Loucy (cell line): ENCODE data around the gene TEP1.
"Not testable (repeated sequence)": the region's sequence is repeated elsewhere in the genome, so short reads cannot be mapped to it uniquely, and the experiment has no call there.

Experiments
- H2AFZ ChIP-seq: fragments of 200-600 bp; sonication (generic); 2 replicates; pipeline ENCODE4 v1.6.0; 2016; ENCODE audit warnings: antibody characterized with exemption, mild to moderate bottlenecking, low read length, moderate library complexity
- H3F3A ChIP-seq: fragments of 200-600 bp; 2 replicates; pipeline ENCODE4 v1.6.0; 2016; ENCODE audit warnings: antibody characterized with exemption, low read depth, mild to moderate bottlenecking
- H3K27me3 ChIP-seq: fragments of 200-600 bp; sonication (generic); 2 replicates; pipeline ENCODE4 v1.6.1; 2014; ENCODE audit warnings: low read length, mild to moderate bottlenecking; ENCODE audit not compliant: insufficient read depth, poor library complexity, severe bottlenecking
- H3K36me3 ChIP-seq: fragments of 200-600 bp; sonication (generic); 2 replicates; pipeline ENCODE4 v1.6.1; 2016; ENCODE audit warnings: low read length; ENCODE audit not compliant: insufficient read depth
- H3K4me1 ChIP-seq: fragments of 200-600 bp; sonication (generic); 2 replicates; pipeline ENCODE4 v1.5.1; 2014; ENCODE audit warnings: low read length, mild to moderate bottlenecking; ENCODE audit not compliant: insufficient read depth, poor library complexity, severe bottlenecking
- H3K4me2 ChIP-seq: fragments of 200-600 bp; sonication (generic); 2 replicates; pipeline ENCODE4 v1.6.0; 2014; ENCODE audit warnings: antibody characterized with exemption, low read length, low read depth, mild to moderate bottlenecking; ENCODE audit not compliant: poor library complexity, severe bottlenecking
- H3K4me3 ChIP-seq: fragments of 200-600 bp; sonication (generic); 2 replicates; pipeline ENCODE4 v1.5.1; 2014; ENCODE audit warnings: low read length, mild to moderate bottlenecking, mixed read lengths; ENCODE audit not compliant: poor library complexity, severe bottlenecking
- H3K79me2 ChIP-seq: fragments of 200-600 bp; sonication (generic); 2 replicates; pipeline ENCODE4 v1.6.1; 2014; ENCODE audit warnings: low read length; ENCODE audit not compliant: insufficient read depth
- H3K9ac ChIP-seq: fragments of 200-600 bp; sonication (generic); 2 replicates; pipeline ENCODE4 v1.6.0; 2014; ENCODE audit warnings: mild to moderate bottlenecking, low read depth, low read length, moderate library complexity; ENCODE audit not compliant: poor library complexity, severe bottlenecking
- H3K9me2 ChIP-seq: fragments of 200-600 bp; sonication (generic); replicated peaks from 2 replicates; pipeline ENCODE4 v1.6.1; 2016; ENCODE audit warnings: low read depth, low read length, mixed read lengths
- H3K9me3 ChIP-seq: fragments of 200-600 bp; sonication (generic); 2 replicates; pipeline ENCODE4 v1.6.1; 2014; ENCODE audit warnings: mild to moderate bottlenecking, antibody characterized with exemption, low read length, low read depth; ENCODE audit not compliant: insufficient read depth
- H4K20me1 ChIP-seq: fragments of 200-600 bp; sonication (generic); 2 replicates; pipeline ENCODE4 v1.6.0; 2014; ENCODE audit warnings: antibody characterized with exemption, low read length, mild to moderate bottlenecking; ENCODE audit not compliant: insufficient read depth, poor library complexity, severe bottlenecking
- EZH2phosphoT487 ChIP-seq: fragments of 200-600 bp; IDR thresholded peaks from 2 replicates; pipeline ENCODE4 v1.6.1; 2018; ENCODE audit warnings: antibody characterized with exemption, mild to moderate bottlenecking, moderate library complexity, borderline replicate concordance
- TF ChIP-seq, protein P1 (sequence below): fragments of 200-600 bp; sonication (generic); conservative IDR thresholded peaks from 2 replicates; pipeline ENCODE4 v1.5.1; 2014; ENCODE audit warnings: mild to moderate bottlenecking, antibody characterized with exemption, low read length

Gene TEP1

DNA sequence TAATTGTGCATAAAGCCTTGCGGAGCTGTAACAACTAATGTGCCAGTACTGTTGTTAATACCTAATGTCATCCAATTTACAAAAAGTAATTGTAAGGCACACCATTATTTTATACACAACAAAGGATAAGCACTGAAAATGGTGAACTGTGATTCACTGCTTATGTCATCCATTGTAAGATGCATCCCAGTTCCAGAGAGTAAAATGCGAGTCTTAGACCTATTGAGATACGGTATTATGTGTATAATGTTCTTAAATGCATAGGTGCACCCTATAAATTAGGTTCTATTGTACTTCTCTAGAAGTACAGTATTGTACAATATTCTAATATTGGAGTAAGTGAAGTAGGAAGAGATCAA is 69.5 kb downstream of the TEP1 start:
- TF ChIP-seq, protein P1, sequence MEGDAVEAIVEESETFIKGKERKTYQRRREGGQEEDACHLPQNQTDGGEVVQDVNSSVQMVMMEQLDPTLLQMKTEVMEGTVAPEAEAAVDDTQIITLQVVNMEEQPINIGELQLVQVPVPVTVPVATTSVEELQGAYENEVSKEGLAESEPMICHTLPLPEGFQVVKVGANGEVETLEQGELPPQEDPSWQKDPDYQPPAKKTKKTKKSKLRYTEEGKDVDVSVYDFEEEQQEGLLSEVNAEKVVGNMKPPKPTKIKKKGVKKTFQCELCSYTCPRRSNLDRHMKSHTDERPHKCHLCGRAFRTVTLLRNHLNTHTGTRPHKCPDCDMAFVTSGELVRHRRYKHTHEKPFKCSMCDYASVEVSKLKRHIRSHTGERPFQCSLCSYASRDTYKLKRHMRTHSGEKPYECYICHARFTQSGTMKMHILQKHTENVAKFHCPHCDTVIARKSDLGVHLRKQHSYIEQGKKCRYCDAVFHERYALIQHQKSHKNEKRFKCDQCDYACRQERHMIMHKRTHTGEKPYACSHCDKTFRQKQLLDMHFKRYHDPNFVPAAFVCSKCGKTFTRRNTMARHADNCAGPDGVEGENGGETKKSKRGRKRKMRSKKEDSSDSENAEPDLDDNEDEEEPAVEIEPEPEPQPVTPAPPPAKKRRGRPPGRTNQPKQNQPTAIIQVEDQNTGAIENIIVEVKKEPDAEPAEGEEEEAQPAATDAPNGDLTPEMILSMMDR: no peak
- no peak for TF ChIP-seq EZH2phosphoT487
- Histone ChIP-seq H3K9me3 (no peaks in the 10 kb centered on the region), H2AFZ (peak overlapping the region; percentile 83), H3K9me2 (no peaks in the 10 kb centered on the region), H3K4me3 (peak overlapping the region; percentile 79), H3K4me2 (peak overlapping the region; percentile 80), H3F3A (peaks cover 9% of the 10 kb centered on the region), H3K36me3 (peaks cover 11% of the 10 kb centered on the region; the same call in 1 of the 2 replicates), H3K27me3 (no peaks in the 10 kb centered on the region), H3K9ac (peak overlapping the region; percentile 88), H3K4me1 (peaks cover 26% of the 10 kb centered on the region), H4K20me1 (no peaks in the 10 kb centered on the region), H3K79me2 (peaks cover 32% of the 10 kb centered on the region)

GRCh38 chr14:20343092-20343861 is 70.0 kb downstream of the TEP1 start, which contains the start of gene PARP2:
Gene PARP2 (plus strand): TSS chr14:20343635. CDS start chr14:20343642, 7 bp downstream.
- H2AFZ ChIP-seq: peak within 1 kb of the TSS; percentile 97
- no peaks in the 10 kb centered on the region for H3K9me3 ChIP-seq
- H3K4me2 ChIP-seq: peak within 1 kb of the TSS; percentile 80
- no peak for TF ChIP-seq EZH2phosphoT487
- TF ChIP-seq, protein P1: peak; percentile 31; the same call in 1 of the 2 replicates
- peaks cover 32% of the 10 kb centered on the region for H3K79me2 ChIP-seq
- H3K9me2 ChIP-seq: no peaks in the 10 kb centered on the region
- no peaks in the 10 kb centered on the region for H3K27me3 ChIP-seq
- H3F3A ChIP-seq: peaks cover 9% of the 10 kb centered on the region
- peaks cover 26% of the 10 kb centered on the region for H3K4me1 ChIP-seq
- peaks cover 9% of the 10 kb centered on the region; the same call in 1 of the 2 replicates for H3K36me3 ChIP-seq
- peak within 1 kb of the TSS; percentile 88 for H3K9ac ChIP-seq
- H4K20me1 ChIP-seq: no peaks in the 10 kb centered on the region
- H3K4me3 ChIP-seq: peak within 1 kb of the TSS; percentile 79

DNA sequence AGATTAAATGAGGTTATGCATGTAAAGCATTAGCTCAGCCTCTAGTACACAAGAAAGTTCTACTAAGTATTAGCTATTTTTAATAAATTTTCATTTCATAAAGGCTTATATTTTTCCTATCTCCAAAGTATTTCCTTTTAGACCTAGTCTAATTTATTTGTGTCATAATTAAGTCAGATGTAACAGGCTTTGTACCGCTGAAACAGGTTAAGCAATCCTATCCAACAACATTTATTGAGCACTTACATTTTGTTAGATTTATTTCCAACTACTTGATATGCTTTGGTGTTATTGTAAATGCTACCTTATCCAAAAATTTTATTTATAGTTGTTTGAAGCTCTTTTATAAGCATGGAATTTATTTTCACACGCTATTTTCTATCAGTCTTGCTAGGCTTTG is 71.7 kb downstream of the TEP1 start:
- no peaks in the 10 kb centered on the region for H3K27me3 ChIP-seq
- no peaks in the 10 kb centered on the region for H3K9me2 ChIP-seq
- H2AFZ ChIP-seq: peak overlapping the region; percentile 97; the same call in 1 of the 2 replicates
- peaks cover 26% of the 10 kb centered on the region for H3K4me1 ChIP-seq
- peak overlapping the region; percentile 79 for H3K4me3 ChIP-seq
- TF ChIP-seq EZH2phosphoT487: no peak
- TF ChIP-seq, protein P1: no peak
- 0 out of 2 replicates have a peak, but pooled peaks cover 2% of the 10 kb centered on the region for H3K36me3 ChIP-seq
- peaks cover 9% of the 10 kb centered on the region for H3F3A ChIP-seq
- peak overlapping the region; percentile 86 for H3K9ac ChIP-seq
- no peaks in the 10 kb centered on the region for H4K20me1 ChIP-seq
- no peaks in the 10 kb centered on the region for H3K9me3 ChIP-seq
- H3K4me2 ChIP-seq: peak overlapping the region; percentile 66
- peaks cover 26% of the 10 kb centered on the region for H3K79me2 ChIP-seq

DNA sequence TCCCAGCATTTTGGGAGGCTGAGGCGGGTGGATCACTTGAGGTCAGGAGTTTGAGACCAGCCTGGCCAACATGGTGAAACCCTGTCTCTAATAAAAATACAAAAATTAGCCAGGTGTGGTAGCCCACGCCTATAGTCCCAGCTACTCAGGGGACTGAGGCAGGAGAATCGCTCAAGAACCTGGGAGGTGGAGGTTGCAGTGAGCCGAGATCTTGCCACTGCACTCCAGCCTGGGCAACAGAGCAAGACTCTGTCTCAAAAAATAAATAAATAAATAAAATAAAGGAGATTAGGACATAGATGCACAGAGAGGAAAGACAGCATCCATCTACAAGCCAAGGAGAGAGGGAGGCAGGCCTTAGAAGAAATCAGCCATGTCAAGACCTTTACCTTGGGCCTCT is 72.3 kb downstream of the TEP1 start:
- not testable (repeated sequence) for H3K9ac ChIP-seq, H3K36me3 ChIP-seq, H4K20me1 ChIP-seq, H3K9me2 ChIP-seq, H3F3A ChIP-seq, H2AFZ ChIP-seq, H3K9me3 ChIP-seq, H3K4me3 ChIP-seq, H3K27me3 ChIP-seq
- peaks cover 26% of the 10 kb centered on the region for H3K79me2 ChIP-seq
- H3K4me2 ChIP-seq: peak overlapping the region; percentile 66
- peaks cover 26% of the 10 kb centered on the region for H3K4me1 ChIP-seq
